HG03575 (cell line): ENCODE results near the gene CD58.
A peak's percentile ranks its signal among the peaks of the same experiment; 100 is the strongest.
"Not testable (repeated sequence)": the region's sequence is repeated elsewhere in the genome, so short reads cannot be mapped to it uniquely, and the experiment has no call there.

ENCODE experiments used
- ATAC-seq: cut with Tn5 transposase; IDR thresholded peaks from one replicate; pipeline ENCODE4 v1.9.1; 2021; ENCODE audit not compliant: unreplicated experiment, insufficient number of reproducible peaks, low FRiP score; ENCODE audit errors: extremely low read depth

CD58 gene, protein sequence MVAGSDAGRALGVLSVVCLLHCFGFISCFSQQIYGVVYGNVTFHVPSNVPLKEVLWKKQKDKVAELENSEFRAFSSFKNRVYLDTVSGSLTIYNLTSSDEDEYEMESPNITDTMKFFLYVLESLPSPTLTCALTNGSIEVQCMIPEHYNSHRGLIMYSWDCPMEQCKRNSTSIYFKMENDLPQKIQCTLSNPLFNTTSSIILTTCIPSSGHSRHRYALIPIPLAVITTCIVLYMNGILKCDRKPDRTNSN

DNA sequence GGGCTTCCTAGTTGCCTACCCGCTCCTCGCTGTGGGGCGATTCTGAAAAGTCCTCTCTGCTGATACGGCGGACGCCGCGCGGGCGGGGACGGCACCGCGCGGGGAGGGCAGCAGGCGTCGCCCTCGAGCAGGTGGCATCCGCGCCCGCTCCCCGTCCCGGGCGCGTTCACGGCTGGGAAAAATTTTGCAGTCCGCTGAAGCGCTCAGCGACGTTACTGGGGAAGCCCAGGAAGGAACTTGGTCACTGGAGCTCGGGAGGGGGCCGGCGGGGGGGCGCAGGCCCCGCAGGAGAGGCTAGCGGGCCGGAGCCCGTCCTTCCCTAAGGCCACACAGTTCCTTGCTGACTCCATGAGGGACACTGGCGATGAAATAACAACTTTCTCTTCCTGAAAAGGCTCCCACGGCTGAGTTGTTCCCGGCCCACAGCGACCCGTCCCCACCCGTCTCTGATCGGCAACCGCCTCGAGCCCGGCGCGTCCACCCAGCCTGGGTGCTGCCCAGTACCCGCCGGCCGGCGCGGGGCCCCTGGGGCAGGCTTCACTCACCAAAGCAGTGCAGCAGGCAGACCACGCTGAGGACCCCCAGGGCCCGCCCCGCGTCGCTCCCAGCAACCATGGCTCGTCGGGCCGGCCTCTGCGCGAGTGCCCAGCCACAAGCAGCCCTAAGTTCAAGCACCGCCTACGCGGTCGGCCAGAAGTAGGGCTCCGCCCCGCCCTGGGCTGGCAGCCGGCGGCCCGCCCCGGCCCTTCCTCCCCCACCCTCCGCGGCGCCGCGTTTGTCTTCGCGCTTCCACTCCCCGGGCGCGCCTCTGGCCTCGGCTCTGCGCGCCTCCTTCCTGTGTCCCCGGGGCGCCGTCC is at the start of gene CD58:
TSS of gene CD58 (minus strand) at position 669 of the 857 bp plus-strand sequence. CDS start at position 615, 54 bp downstream.
- ATAC-seq: no peak

DNA sequence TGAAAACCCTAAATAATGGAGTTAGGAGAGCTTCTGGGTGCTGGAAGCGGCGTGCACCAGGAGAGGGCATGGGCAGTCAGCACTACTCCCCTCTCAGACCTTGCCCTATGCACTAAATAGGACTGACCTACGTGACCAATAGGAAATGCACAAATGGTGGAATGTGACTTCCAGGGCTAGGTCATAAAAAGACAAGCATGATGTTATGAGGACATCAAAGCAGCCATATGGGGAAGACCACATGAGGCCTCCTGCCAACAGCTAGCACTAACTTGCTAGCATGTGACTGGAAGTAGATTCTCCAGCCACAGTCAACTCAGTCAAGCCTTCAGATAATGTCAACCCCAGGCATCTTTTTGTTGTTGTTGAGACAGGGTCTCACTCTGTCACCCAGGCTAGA is 49.6 kb upstream of the CD58 start:
- not testable (repeated sequence) for ATAC-seq

DNA sequence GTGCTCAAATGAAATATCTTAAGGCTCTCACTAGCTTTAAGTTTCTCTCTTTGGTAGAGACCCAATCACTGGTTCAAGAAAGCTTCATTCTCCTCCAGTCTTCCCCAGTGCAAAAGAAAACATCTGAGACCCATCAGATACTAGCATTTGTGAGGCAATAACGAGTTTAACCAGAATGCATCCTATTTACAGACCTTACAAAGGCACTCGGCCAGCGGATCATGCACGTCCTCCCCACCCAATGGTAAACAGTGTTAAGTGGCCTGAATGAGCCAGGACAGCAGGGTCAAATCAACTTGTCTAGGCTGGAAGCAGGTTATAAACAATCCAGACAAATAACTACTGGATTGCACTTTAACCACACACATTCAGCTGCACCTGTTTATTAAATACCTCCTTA is 48.3 kb upstream of the CD58 start:
- ATAC-seq: not testable (repeated sequence)

DNA sequence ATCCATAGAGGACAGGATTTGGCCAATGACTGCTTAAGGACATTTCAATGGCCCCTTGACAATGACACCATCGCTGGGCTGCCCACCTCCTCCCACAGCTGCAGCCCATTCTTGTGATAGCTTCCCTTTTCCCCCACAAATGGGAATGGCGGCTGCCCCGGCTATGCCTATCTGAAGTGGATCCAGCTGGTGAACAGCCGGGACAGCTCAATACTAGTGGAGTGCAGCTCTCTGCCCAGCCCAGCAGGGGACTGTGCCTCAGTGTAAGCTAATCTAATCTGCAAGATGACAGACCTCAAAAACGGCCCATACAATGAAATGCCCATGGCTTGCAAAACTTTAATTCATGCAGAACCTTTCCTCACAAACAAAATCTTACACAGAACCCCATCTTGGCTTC is 47.0 kb upstream of the CD58 start:
- not testable (repeated sequence) for ATAC-seq

DNA sequence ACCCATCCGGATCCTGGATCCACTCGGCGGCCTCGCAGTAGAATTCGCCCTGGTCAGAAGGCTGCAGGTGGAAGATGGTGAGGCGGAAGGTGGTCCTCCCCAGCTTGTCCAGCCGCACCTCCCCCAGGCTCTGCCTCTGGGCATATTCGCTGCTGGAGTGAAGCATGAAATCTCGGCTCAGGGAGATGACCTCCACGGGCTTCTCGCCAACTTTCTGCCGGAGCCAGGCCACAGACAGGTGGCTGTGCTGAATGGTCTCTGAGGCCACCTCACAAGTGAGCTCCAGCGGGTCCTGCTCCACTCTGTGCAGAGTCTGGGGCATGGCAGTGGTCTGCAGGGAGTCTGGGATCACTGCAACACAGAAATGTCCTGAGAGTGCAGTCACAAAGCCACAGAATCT is 43.0 kb upstream of the CD58 start:
- not testable (repeated sequence) for ATAC-seq

DNA sequence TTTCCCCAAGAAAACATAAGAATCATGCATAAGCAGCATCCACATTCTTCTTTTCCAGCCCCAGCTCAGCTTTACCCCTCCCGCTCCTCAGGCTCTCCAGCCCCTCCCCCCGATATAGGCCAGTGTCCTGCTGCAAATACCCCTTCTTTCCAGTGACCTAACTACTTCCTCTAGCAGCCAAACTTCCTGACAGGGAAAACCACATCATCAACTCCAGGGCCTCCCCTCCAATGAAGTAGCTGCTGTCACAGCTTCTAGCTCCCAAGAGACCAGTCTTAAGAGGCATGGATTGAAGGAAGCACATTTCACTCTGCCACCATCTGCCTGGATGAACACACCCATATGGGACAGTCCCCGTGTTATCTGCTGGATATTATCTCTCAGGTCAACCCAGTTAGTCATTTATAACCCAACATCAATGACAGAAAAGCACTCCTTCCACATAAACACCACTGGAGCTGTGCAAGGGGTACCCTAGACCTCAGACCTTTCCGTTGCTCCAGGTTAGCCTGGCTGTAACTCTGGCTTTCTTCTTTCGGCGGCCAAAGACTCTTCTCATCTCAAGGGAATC is 39.1 kb upstream of the CD58 start:
- not testable (repeated sequence) for ATAC-seq

DNA sequence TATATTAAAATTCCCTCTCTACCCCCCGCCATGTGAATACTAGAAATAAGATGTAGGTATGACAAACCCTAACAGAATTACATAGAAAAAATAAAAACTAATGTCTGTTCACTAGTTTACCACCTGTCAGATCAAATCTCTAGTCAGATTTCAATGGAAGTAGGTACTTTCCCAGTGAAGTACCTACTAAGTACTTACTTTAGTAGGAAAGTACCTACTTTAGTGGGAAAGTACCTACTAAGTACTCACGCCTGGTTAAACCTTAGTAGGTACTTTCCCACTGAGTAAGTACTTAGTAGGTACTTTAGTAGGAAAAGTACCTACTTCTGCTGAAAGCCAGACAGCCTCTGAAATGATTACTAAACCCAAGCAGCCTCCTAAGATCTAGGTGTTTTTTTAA is 38.0 kb upstream of the CD58 start:
- ATAC-seq: not testable (repeated sequence)

DNA sequence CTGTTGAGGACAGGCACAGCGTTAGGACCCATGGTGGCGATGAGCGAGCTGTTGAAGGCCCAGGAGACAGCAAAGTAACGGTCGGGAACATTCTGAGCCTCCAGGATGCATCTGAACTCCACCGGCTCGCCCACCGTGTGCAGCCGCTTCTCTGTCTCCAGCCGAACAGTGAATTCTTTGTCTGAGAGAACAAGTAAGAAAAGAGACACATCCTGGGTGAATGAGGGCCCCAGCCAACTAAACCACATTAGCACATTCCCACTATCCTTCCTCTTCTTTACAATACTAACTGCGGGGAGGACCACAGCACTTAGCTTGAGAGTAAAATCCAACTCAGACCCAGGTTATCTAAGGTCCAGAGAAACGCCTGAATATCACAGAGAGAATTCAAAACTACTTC is 37.3 kb upstream of the CD58 start:
- ATAC-seq: not testable (repeated sequence)

DNA sequence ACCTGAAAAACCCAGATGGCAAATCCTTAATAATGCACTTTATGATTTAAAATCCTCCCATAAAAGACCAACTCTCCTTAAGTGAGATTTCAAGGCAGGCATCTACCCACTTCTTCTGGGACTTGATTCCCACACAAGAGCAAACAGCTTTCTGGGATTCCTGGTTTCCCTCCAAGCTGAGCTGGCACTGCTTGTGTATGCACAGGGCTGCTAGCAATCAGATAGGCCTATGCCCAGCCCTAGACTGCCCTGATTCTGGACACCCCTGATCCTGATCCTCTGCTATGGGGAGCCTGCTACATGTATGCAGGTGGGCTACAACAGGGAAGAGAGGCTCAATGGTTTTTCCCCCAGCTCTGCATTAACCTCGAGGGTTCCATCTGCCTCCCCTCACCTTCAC is 36.6 kb upstream of the CD58 start:
- not testable (repeated sequence) for ATAC-seq

DNA sequence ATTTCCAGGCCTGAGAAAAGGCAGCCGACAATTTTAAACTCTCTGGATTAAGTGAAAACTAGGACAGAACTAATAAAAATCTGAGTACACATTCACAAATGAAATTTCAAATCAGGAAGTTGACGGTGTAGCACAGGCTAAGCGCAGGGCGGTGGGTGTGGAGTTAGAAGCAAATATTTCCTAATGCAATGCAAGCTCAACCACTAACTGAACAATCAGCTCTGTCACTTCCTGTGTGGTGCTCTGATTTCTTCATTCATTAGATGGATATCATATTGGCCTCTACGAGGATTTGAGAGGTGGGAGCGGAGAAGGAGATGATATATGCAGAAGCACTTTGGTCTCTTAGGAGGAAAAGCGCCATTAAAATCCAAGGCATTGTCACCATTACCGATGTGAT is 35.2 kb upstream of the CD58 start:
- not testable (repeated sequence) for ATAC-seq

DNA sequence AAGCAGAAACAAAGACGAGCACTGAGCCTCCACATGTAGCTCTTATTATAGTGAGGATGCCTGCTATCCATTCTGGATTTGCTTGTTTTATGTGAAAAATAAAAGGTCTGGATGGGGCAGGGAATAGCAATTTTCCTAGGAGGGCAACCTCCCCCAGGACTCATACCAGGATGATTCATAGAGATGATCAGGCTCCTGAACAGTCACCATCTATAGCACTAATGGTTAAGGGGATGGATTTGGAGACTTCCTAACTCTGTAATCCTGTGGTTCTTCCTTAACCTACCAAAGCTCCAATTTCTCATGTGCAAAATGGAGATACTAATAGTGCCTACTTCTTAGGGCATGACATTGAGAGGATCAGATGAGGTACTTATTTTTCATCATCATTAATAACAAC is 34.5 kb upstream of the CD58 start:
- no peak for ATAC-seq

DNA sequence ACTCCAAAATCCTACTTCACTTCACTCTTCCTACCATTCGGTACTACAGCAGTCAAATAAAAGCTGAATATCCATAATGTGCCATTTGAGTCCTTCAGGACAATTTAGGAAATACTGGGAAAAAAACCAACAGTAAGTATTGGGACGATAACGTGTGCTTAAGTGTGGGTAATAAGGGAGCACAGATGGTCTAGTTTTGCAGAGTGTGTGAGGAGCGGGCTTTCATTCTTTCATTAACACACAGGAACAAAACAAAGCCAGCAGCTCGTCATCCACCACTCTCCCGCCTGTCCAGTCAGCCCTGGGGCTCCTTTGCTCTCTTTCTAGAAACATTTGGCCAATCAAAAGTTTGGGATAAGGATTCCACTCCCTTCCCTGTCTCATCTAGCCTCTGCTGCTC is 33.6 kb upstream of the CD58 start:
- not testable (repeated sequence) for ATAC-seq

DNA sequence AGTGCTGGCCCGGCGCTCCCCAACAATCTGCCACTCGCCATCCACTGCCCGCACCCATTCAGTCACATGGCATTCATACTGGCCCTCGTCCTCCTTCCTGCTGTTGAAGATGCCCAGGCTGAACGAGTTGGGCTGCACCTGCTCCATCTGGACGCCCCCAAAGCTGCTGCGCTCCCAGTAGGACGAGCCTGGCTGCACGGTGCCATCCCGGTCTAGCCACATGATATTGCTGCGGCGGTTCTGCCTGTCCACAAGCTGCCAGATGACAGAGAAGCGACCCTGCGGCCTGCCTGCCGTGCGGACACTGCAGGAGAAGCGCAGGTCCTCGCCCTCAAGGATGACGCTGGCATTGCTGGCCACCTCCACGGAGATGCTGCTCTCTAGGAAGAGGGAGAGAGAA is 32.8 kb upstream of the CD58 start:
- ATAC-seq: not testable (repeated sequence)

DNA sequence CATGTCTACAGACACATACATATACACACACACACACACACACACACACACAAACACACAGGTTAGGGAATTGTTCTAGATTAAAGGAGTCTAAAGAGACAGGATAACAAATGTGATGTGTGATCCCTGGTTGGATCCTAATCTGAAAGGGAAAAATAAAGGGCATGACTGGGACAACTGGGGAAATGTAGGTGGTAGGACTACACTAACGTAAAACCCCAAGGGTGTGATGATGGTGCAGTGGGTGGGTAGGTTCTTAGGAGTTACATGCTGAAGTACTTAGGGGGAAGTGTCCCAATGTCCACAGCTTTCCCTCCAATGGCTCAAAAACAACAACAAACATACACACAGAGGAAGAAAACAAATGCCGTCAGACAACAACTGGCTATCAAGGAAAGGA is 28.5 kb upstream of the CD58 start:
- not testable (repeated sequence) for ATAC-seq

DNA sequence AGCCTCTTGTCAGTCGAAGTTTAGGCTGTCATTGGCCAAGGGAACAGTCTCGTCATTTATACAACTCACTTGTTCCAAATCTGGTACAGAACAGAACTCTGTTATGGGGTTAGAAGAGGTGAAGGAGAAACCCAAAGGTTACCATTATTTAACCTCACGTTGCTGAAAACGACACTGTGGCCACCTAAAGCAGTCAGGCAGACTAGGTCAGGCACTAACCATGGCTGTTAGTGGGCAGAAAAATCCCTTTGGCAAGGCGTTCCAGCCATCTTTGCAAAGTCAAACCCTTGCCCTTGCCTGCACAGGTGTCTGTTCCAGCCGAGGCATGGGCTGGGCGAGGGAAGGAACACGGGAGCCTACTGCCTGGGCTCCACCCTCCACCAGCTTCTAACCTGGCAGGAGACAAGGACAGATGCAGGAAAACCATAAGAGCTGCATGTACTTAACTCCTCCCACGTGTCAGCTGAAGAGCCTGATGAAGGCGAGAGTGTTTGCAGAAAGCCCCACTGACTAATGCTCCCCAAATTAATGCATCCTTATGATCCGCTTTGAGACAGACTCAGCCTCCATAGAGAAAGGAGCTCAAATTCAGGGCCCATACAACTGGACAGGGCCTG is 27.7 kb upstream of the CD58 start:
- ATAC-seq: not testable (repeated sequence)

DNA sequence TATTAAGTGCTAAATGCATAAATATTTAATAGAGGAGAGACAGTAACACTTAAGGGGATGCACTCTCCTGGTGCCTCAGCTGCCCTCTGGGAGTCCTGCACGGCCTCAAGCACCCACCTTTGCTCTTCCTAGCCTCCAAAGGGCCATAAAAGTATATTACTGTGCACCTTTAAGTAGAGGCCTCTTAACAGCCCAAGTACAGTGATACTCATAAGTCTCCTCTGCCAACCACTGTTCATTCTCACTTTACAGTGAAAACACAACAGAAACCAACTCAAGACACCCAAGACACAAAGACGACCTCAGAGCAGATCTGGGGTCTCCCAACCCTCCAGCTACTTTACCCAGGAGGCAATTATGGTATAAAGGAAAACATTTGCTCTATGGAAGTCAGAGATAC is 26.6 kb upstream of the CD58 start:
- peak; percentile 56 for ATAC-seq

DNA sequence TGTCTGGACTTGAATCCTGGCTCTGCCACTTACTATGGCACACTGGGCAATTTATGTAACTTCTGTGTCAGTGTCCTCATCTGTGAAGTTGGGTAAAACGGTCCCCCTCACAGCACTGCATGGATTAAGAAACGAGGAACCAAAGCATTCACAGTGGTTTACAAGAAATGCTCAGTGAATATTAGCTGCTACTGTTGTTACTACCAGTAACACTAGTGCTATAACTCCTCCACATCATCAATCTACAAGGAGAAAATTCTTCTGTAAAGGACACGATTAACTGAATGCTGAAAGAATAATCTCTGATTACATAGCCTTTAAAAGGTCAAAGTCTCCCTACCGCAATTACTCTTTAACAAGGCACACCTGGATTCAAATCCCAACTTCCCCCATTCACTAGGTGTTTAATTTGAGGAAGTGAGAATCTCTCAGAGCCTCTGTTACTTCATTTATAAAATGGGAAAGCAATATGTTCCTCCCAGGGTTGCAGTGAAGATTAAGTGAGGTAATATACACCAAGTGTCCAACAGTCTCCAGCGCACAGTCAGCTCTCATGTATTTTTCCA is 26.0 kb upstream of the CD58 start:
- not testable (repeated sequence) for ATAC-seq

DNA sequence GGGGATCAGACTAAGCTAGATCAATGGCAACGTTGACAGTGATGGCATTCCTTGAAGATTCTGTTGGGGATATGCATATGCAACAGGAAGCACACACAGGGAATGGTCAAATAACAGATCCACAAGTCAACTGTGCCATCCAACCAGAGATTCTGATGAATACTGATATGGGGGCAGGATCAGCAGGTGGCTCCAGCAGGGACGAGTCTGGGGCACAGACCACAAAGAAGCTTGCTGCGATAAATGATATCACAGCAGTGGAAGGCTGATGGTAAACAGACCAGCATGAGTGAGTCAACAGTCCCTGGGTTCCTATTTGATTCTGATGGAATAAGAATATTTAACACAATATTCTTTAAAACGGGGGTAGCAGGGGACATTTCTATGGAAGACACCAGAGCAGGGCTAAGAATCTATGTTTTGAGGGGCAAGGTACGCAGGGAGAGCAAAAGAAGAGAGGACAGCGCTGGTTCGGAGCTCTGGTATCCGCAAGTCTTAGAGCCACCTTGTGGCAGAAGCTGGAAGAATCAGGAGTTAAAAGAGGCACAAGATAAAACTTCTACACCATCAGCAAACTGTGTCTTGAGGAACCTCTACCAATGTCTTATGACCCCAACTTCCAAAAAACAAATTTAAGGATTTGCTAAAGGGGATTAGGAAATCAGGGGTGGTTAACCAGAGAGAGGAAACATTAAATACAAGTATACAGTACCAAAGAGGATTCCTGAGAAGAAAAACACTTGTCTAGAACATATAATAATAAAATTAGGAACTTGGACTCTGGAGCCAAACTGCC is 25.3 kb upstream of the CD58 start:
- ATAC-seq: not testable (repeated sequence)
